Activated CD4-positive, alpha-beta T cell treated with anti-CD3 and anti-CD28 coated beads for 36 hours (primary cell): ENCODE results near the gene CATSPER2. TPM values are rescaled to one million over a fixed set of nuclear protein-coding genes. Genes with fewer than 3 reads are reported as not detected.
"Not testable (repeated sequence)": the region's sequence is repeated elsewhere in the genome, so short reads cannot be mapped to it uniquely, and the experiment has no call there.

Source experiments
- ATAC-seq: fragments of 200-7000 bp; cut with Tn5 transposase; one replicate; pipeline ENCODE4 v1.10.0; 2021; ENCODE audit warnings: mild to moderate bottlenecking, moderate library complexity
- CTCF ChIA-PET: fragments of 350-600 bp; sonication (Branson Sonifier 250); formaldehyde crosslinking; loops from one replicate; lab custom pipeline; 2021; ENCODE audit warnings: antibody characterized with exemption; lab: Charles Lee
- POLR2A ChIA-PET: fragments of 350-600 bp; sonication (Branson Sonifier 250); formaldehyde crosslinking; loops from one replicate; lab custom pipeline; 2021; ENCODE audit warnings: antibody characterized with exemption, inconsistent platforms; lab: Charles Lee
- DNase-seq: peaks from one replicate; pipeline ENCODE4 v3.0.0-alpha.2; 2020
- H3K27ac Mint-ChIP-seq: one replicate; pipeline ENCODE4 v1.8.0; 2021; ENCODE audit warnings: mixed read lengths
- H3K27me3 Mint-ChIP-seq: one replicate; pipeline ENCODE4 v1.8.0; 2021; ENCODE audit warnings: mixed read lengths
- H3K36me3 Mint-ChIP-seq: one replicate; pipeline ENCODE4 v1.8.0; 2021; ENCODE audit warnings: low read depth, mixed read lengths
- H3K4me1 Mint-ChIP-seq: one replicate; pipeline ENCODE4 v1.8.0; 2021; ENCODE audit warnings: mixed read lengths
- H3K4me3 Mint-ChIP-seq: one replicate; pipeline ENCODE4 v1.8.0; 2021; ENCODE audit warnings: mild to moderate bottlenecking, moderate library complexity, mixed read lengths
- H3K9me3 Mint-ChIP-seq: one replicate; pipeline ENCODE4 v1.8.0; 2021; ENCODE audit warnings: low read depth, mixed read lengths
- intact Hi-C, 2 experiments: fragments of 100-400 bp; cut with DNase I in 1 of 2; cut with micrococcal nuclease in 1 of 2; formaldehyde crosslinking; loops; one replicate each; pipeline versions ENCODE4 v1.14.2 to v1.15.1; 2022 to 2024; cut with DNase I, micrococcal nuclease
- total RNA-seq, 2 experiments: library from RNA; stranded (reverse); gene quantifications; one replicate each; pipeline ENCODE4 v1.2.3, GENCODE V29; 2021

The CATSPER2 gene
- total RNA-seq, 2 experiments from 2014 or later = 1.9 to 2.2 TPM

DNA sequence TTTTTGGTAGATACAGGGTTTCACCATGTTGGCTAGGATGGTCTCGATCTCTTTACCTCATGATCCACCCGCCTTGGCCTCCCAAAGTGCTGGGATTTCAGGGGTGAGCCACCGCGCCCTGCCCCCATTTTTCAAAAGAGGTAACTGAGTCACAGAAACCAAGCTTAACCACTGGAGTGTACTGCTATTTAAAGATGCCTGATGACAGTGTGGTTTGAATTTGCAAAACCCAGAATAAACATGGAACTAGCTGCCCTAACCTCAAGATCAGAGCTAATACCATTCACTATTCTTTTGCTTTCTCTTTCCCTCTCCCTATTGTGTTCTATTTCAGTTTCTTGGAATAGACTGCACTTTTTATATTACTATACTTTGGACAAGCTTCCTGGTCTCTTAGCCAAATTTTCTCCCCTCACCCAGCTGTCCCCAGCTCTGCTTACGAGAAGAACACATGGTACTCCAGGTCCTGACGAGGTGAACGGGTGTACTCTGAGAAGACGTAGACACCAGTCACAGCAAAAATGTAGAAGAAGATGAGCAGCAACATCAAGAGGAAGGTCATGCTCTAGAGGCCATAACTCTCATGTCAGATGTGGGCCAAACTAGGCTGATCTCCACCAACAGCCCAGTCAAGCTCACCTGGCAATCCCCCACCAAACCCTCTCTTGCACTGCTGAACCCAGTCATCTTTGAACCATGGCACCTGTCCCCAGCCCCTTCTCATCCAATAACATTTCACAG is 10.0 kb downstream of the CATSPER2 start:
- POLR2A ChIA-PET, H3K36me3 Mint-ChIP-seq, H3K4me3 Mint-ChIP-seq: not testable (repeated sequence)

GRCh38 chr15:43626937-43627336 is 21.7 kb downstream of the CATSPER2 start:
- POLR2A ChIA-PET, H3K9me3 Mint-ChIP-seq, H3K27ac Mint-ChIP-seq, CTCF ChIA-PET, DNase-seq, H3K27me3 Mint-ChIP-seq, ATAC-seq, H3K36me3 Mint-ChIP-seq, H3K4me1 Mint-ChIP-seq, intact Hi-C loops, H3K4me3 Mint-ChIP-seq: not testable (repeated sequence)

More for the DNA sequence above, 10.0 kb downstream of the CATSPER2 start:
- H3K9me3 Mint-ChIP-seq, intact Hi-C loops, ATAC-seq, CTCF ChIA-PET, DNase-seq, H3K27ac Mint-ChIP-seq, H3K4me1 Mint-ChIP-seq, H3K27me3 Mint-ChIP-seq: not testable (repeated sequence)

GRCh38 chr15:43625106-43625505 is 23.5 kb downstream of the CATSPER2 start:
- intact Hi-C loops = no loop called here
- no peaks in the 10 kb centered on the region for H3K4me1 Mint-ChIP-seq

DNA sequence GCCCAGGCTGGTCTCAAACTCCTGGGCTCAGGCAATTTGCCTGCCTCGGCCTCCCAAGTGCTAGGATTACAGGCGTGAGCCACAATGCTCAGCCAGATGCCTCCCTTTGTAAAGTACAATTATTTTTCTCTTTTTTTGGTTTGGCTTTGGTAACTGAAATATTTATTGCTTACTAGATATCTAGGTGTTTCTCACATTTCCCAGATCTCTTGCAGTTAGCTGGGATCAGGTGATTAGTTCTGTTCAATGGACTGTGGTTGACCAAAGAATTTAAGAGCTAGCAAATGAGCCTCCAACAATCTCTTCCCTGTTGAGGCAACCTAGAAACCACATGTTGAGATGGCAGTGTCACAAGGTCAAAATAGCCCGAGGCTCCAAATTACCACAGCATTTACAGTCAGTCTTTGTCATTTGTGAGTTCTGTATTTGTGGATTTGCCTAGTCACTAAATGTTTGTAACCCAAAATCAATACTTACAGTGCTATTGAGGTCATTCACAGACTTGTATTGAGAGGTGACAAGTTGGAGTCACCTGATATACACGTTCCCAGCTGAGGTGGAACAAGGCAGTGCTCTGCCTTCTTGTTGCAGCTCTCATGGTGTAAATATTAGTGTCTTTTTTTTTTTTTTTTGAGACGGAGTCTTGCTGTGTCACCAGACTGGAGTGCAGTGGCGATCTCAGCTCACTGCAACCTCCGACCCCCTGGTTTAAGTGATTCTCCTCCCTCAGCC is 26.4 kb downstream of the CATSPER2 start:
- intact Hi-C loops, H3K36me3 Mint-ChIP-seq, H3K4me1 Mint-ChIP-seq, POLR2A ChIA-PET, H3K27me3 Mint-ChIP-seq, ATAC-seq, CTCF ChIA-PET, H3K27ac Mint-ChIP-seq, DNase-seq, H3K4me3 Mint-ChIP-seq, H3K9me3 Mint-ChIP-seq: not testable (repeated sequence)

More at GRCh38 chr15:43625106-43625505, 23.5 kb downstream of the CATSPER2 start:
- no peak overlapping the region for H3K27ac Mint-ChIP-seq
- H3K9me3 Mint-ChIP-seq = no peaks in the 10 kb centered on the region
- no peaks in the 10 kb centered on the region for H3K36me3 Mint-ChIP-seq
- peaks cover 2% of the 10 kb centered on the region for H3K27me3 Mint-ChIP-seq
- CTCF ChIA-PET = interaction anchor here (0.6 to 0.8 kb wide), 2 partner anchors 81 to 411 kb away, joined by 3 read pairs; no protein-coding TSS in a partner anchor
- H3K4me3 Mint-ChIP-seq = no peak overlapping the region
- DNase-seq (no peak), ATAC-seq (no peak)
- POLR2A ChIA-PET = no interaction called here

GRCh38 chr15:43618700-43619099 is 29.9 kb downstream of the CATSPER2 start, which contains the start of gene STRC:
STRC (minus strand) TSS chr15:43618800; CDS start chr15:43618722, 78 bp downstream.
- H3K9me3 Mint-ChIP-seq, ATAC-seq, DNase-seq, intact Hi-C loops, POLR2A ChIA-PET, H3K36me3 Mint-ChIP-seq, H3K4me3 Mint-ChIP-seq, H3K27ac Mint-ChIP-seq, H3K4me1 Mint-ChIP-seq, CTCF ChIA-PET, H3K27me3 Mint-ChIP-seq: not testable (repeated sequence)

GRCh38 chr15:43617750-43618149 is 30.9 kb downstream of the CATSPER2 start:
- DNase-seq, intact Hi-C loops, H3K27me3 Mint-ChIP-seq, H3K9me3 Mint-ChIP-seq, CTCF ChIA-PET, POLR2A ChIA-PET, ATAC-seq, H3K4me1 Mint-ChIP-seq, H3K4me3 Mint-ChIP-seq, H3K27ac Mint-ChIP-seq, H3K36me3 Mint-ChIP-seq: not testable (repeated sequence)

DNA sequence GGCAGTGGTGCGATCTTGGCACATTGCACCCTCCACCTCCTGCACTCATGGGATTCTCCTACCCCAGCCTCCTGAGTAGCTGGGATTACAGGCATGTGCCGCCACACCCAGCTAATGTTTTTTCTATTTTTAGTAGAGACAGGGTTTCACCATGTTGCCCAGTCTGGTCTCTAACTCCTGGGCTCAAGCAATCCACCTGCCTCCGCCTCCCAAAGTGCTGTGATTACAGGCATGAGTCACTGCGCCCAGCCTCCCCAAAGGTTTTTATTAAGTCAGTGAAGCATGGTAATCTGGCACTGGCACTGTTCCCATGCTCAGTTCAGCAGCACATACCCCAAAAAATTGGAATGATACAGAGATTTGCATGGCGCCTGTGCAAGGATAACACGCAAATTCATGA is 46.4 kb downstream of the CATSPER2 start:
- DNase-seq, CTCF ChIA-PET, H3K27ac Mint-ChIP-seq, H3K4me1 Mint-ChIP-seq, POLR2A ChIA-PET, H3K4me3 Mint-ChIP-seq, intact Hi-C loops, H3K36me3 Mint-ChIP-seq, H3K9me3 Mint-ChIP-seq, ATAC-seq: not testable (repeated sequence)
- H3K27me3 Mint-ChIP-seq = peaks cover 11% of the 10 kb centered on the region

DNA sequence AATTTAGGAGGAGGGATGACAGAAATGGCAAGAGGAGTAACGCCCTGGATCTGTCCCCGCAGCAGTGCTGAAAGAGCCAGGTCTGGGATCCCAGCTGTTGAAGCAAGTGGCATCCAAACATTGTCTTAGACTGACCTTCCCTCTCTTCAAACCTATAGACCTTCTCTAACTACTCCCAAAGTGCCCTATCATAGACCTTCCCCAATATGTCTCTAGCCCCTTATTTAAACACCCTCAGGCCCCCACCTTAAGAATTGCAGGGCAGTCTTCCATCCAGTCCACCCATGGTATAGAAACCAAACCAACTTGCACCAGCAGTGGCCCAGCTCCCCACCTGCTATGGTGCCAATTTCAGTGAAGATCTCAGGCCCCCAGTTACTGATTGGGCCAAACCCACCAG is 48.4 kb downstream of the CATSPER2 start:
- H3K36me3 Mint-ChIP-seq, H3K9me3 Mint-ChIP-seq, H3K27ac Mint-ChIP-seq, ATAC-seq, DNase-seq, H3K4me3 Mint-ChIP-seq, H3K4me1 Mint-ChIP-seq, CTCF ChIA-PET, POLR2A ChIA-PET, intact Hi-C loops: not testable (repeated sequence)
- H3K27me3 Mint-ChIP-seq = peaks cover 15% of the 10 kb centered on the region

DNA sequence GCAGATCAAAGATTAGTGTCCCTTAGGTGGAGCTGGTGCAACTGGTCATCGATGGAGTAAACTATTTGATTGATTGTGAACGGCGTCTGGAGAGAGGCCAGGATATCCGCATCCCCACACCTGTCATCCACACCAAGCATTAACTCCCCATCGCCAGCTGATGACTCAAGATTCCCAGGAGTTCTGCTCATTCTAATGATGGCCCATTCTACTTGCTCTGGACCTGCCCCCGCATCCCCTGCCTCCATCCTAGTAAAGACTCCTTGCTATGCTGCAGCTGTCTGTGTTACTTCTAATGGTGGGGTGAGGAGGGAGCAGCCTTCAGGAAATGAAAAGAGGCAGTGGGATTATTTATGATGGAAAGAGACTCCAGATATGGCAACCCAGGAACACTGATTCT is 49.5 kb downstream of the CATSPER2 start:
- ATAC-seq, H3K4me1 Mint-ChIP-seq, intact Hi-C loops, DNase-seq, POLR2A ChIA-PET, CTCF ChIA-PET, H3K27ac Mint-ChIP-seq, H3K4me3 Mint-ChIP-seq, H3K36me3 Mint-ChIP-seq, H3K9me3 Mint-ChIP-seq: not testable (repeated sequence)
- peaks cover 15% of the 10 kb centered on the region for H3K27me3 Mint-ChIP-seq

GRCh38 chr15:43593328-43594190 is 55.1 kb downstream of the CATSPER2 start, which contains the start of gene CKMT1B:
CKMT1B (plus strand) TSS chr15:43594027; CDS start chr15:43594219, 192 bp downstream.
- peaks cover 10% of the 10 kb centered on the region for H3K27me3 Mint-ChIP-seq
- H3K9me3 Mint-ChIP-seq, H3K27ac Mint-ChIP-seq, H3K36me3 Mint-ChIP-seq, H3K4me1 Mint-ChIP-seq, H3K4me3 Mint-ChIP-seq, DNase-seq, CTCF ChIA-PET, POLR2A ChIA-PET, intact Hi-C loops: not testable (repeated sequence)
- peak; percentile 34 for ATAC-seq

GRCh38 chr15:43592841-43593240 is 55.8 kb downstream of the CATSPER2 start:
- H3K9me3 Mint-ChIP-seq, DNase-seq, H3K4me3 Mint-ChIP-seq, H3K27me3 Mint-ChIP-seq, POLR2A ChIA-PET, intact Hi-C loops, H3K27ac Mint-ChIP-seq, CTCF ChIA-PET, H3K36me3 Mint-ChIP-seq, ATAC-seq, H3K4me1 Mint-ChIP-seq: not testable (repeated sequence)
